Measurements from ENCODE around the gene FOXE3. TPM values are rescaled to one million over a fixed set of nuclear protein-coding genes. Genes with fewer than 3 reads are reported as not detected.
A peak's percentile ranks its signal among the peaks of the same experiment; 100 is the strongest.

FOXE3 gene
- total RNA-seq, 1 donor from 2014 or later: not detected

DNA sequence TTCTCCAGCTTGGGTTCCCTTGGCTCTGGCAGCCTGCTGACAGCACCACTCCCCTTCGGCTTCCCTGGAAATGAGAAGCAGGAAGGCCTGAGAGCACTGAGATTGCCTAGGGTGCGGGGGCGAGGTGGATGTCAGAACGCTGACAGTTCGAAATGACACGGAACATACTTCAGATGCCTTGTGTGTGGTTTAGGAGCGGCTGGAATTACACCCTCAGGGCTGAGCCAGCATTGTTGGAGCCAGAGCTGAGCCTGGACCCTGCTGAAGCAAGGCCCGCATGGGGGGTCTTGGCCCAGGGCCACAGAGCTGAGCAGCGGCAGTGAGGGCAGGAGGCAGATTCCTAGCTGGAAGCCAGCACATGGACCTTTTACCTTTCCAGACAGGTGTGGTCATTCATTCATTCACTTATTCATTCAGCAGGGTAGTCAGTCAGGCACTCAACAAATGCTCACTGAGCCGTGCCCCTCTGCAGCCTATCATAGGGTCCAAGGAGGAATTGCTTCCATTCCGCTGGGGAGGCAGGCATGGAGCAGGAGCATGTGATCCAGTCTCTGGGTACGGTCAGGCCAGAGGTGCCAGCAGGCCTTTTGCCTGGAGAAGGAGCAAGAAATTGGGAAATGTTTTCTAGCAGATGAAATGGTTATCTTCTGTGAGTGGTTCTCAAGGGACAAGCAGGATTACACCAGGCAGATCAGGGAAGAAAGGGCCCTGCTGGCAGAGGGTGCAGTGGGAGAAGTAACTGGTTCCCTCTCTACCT is 6.6 kb upstream of the FOXE3 start:
- Mint-ChIP-seq H3K4me1 (ENCODE audit: unreplicated experiment) (peaks cover 4% of the 10 kb centered on the region), H3K27ac (ENCODE audit: unreplicated experiment) (no peak overlapping the region), H3K4me3 (ENCODE audit: unreplicated experiment) (no peak overlapping the region), H3K36me3 (ENCODE audit: low read depth, unreplicated experiment) (no peaks in the 10 kb centered on the region), H3K27me3 (ENCODE audit: unreplicated experiment) (peaks cover 15% of the 10 kb centered on the region), H3K9me3 (ENCODE audit: unreplicated experiment) (no peaks in the 10 kb centered on the region)
- no peak for DNase-seq (ENCODE audit: low spot score)
- TF ChIP-seq, protein P1, sequence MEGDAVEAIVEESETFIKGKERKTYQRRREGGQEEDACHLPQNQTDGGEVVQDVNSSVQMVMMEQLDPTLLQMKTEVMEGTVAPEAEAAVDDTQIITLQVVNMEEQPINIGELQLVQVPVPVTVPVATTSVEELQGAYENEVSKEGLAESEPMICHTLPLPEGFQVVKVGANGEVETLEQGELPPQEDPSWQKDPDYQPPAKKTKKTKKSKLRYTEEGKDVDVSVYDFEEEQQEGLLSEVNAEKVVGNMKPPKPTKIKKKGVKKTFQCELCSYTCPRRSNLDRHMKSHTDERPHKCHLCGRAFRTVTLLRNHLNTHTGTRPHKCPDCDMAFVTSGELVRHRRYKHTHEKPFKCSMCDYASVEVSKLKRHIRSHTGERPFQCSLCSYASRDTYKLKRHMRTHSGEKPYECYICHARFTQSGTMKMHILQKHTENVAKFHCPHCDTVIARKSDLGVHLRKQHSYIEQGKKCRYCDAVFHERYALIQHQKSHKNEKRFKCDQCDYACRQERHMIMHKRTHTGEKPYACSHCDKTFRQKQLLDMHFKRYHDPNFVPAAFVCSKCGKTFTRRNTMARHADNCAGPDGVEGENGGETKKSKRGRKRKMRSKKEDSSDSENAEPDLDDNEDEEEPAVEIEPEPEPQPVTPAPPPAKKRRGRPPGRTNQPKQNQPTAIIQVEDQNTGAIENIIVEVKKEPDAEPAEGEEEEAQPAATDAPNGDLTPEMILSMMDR (IDR thresholded peaks at IDR 0.05; ENCODE audit: unreplicated experiment): no peak

DNA sequence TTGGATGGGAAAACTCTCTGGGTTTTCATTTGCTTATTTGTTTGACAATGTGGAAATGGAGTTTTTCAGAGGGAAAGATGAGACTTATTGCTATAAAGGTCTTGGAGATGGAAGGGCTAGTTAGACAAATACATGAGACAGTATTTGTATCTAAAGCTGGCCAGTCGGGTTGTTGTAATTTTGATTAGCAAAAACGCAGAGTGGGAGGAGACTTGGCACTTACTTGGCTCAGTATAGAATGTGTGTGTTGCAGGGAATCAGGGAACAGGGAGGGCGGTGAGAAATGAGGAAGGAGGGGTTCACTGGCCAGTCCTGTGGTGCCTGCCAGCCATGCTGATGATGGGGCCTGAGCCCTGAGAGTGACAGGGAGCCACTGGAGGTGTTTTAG is 6.0 kb upstream of the FOXE3 start:
- TF ChIP-seq, protein P1 (IDR thresholded peaks at IDR 0.05; ENCODE audit: unreplicated experiment): no peak
- Mint-ChIP-seq H3K36me3 (ENCODE audit: low read depth, unreplicated experiment) (no peaks in the 10 kb centered on the region), H3K4me3 (ENCODE audit: unreplicated experiment) (peak overlapping the region; percentile 57), H3K9me3 (ENCODE audit: unreplicated experiment) (no peaks in the 10 kb centered on the region), H3K4me1 (ENCODE audit: unreplicated experiment) (peaks cover 4% of the 10 kb centered on the region), H3K27me3 (ENCODE audit: unreplicated experiment) (peaks cover 17% of the 10 kb centered on the region), H3K27ac (ENCODE audit: unreplicated experiment) (no peak overlapping the region)
- no peak for DNase-seq (ENCODE audit: low spot score)

DNA sequence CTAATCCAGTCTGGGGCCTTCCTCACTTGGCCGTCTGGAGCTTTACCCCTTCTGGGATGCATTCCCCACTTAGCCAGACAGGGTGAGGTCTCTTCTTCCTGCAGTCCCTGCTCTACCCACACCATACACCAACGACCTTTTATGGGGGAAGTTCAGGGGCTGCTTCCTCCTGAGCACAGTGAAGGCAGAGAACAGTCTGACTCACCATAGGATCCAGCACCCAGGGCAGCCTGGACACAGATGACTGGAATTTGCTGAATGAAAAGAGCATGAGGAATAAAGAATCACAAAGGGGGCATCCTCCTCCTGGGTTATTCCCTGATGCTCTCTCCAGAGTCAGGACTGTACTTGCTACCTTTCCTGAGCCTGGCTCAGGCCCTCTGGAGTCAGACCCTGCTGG is 4.6 kb upstream of the FOXE3 start:
- TF ChIP-seq, protein P1 (IDR thresholded peaks at IDR 0.05; ENCODE audit: unreplicated experiment): no peak
- H3K27ac Mint-ChIP-seq (ENCODE audit: unreplicated experiment): no peak overlapping the region
- no peaks in the 10 kb centered on the region for H3K4me1 Mint-ChIP-seq (ENCODE audit: unreplicated experiment)
- no peaks in the 10 kb centered on the region for H3K36me3 Mint-ChIP-seq (ENCODE audit: low read depth, unreplicated experiment)
- H3K27me3 Mint-ChIP-seq (ENCODE audit: unreplicated experiment): peaks cover 24% of the 10 kb centered on the region
- no peaks in the 10 kb centered on the region for H3K9me3 Mint-ChIP-seq (ENCODE audit: unreplicated experiment)
- no peak for DNase-seq (ENCODE audit: low spot score)
- H3K4me3 Mint-ChIP-seq (ENCODE audit: unreplicated experiment): no peak overlapping the region

DNA sequence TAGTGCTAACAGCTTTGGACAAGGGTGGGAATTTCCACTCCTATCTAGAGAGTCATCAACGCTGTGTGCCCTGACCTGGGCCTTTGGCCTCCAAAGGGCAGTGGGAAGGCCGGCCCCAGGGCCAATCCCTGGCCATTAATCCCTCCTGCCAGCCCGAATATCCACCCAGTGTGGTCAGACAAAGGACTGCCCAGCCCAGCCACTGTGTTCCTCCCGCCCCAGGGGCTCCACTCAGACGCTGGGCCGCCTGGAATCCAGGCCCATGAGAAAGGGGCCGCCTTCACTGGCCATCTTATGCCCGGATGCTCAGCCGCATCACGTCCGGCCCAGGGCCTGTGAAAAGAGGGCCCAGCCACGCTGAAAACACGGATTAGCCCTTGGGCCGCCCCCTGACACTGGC is 3.6 kb upstream of the FOXE3 start:
- Mint-ChIP-seq H3K27me3 (ENCODE audit: unreplicated experiment) (peaks cover 28% of the 10 kb centered on the region), H3K4me1 (ENCODE audit: unreplicated experiment) (peaks cover 2% of the 10 kb centered on the region), H3K4me3 (ENCODE audit: unreplicated experiment) (no peak overlapping the region), H3K27ac (ENCODE audit: unreplicated experiment) (no peak overlapping the region), H3K36me3 (ENCODE audit: low read depth, unreplicated experiment) (peaks cover under 1% of the 10 kb centered on the region), H3K9me3 (ENCODE audit: unreplicated experiment) (no peaks in the 10 kb centered on the region)
- no peak for DNase-seq (ENCODE audit: low spot score)
- TF ChIP-seq, protein P1 (IDR thresholded peaks at IDR 0.05; ENCODE audit: unreplicated experiment): no peak

DNA sequence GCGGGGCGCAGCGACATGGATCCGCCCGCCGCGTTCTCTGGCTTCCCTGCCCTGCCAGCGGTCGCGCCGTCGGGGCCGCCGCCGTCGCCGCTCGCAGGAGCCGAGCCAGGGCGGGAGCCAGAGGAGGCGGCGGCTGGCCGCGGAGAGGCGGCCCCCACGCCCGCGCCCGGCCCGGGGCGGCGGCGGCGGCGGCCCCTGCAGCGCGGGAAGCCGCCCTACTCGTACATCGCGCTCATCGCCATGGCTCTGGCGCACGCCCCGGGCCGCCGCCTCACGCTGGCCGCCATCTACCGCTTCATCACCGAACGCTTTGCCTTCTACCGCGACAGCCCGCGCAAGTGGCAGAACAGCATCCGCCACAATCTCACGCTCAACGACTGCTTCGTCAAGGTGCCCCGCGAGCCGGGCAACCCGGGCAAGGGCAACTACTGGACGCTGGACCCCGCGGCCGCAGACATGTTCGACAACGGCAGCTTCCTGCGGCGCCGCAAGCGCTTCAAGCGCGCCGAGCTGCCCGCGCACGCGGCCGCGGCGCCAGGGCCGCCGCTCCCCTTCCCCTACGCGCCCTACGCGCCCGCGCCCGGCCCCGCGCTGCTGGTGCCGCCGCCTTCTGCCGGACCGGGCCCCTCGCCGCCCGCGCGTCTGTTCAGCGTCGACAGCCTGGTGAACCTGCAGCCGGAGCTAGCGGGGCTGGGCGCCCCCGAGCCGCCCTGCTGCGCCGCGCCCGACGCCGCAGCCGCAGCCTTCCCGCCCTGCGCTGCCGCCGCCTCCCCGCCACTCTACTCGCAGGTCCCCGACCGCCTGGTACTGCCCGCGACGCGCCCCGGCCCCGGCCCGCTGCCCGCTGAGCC is 459 bp downstream of the FOXE3 start:
- H3K4me3 Mint-ChIP-seq (ENCODE audit: unreplicated experiment): no peak overlapping the region
- TF ChIP-seq, protein P1 (IDR thresholded peaks at IDR 0.05; ENCODE audit: unreplicated experiment): no peak
- H3K36me3 Mint-ChIP-seq (ENCODE audit: low read depth, unreplicated experiment): peaks cover 7% of the 10 kb centered on the region
- H3K27ac Mint-ChIP-seq (ENCODE audit: unreplicated experiment): no peak overlapping the region
- peaks cover 33% of the 10 kb centered on the region for H3K27me3 Mint-ChIP-seq (ENCODE audit: unreplicated experiment)
- H3K9me3 Mint-ChIP-seq (ENCODE audit: unreplicated experiment): no peaks in the 10 kb centered on the region
- no peak for DNase-seq (ENCODE audit: low spot score)
- H3K4me1 Mint-ChIP-seq (ENCODE audit: unreplicated experiment): peaks cover 5% of the 10 kb centered on the region

All from endothelial cell (in vitro differentiated cells).